ENCODE results near the gene MTG1.
A peak's percentile ranks its signal among the peaks of the same experiment; 100 is the strongest.
"Not testable (repeated sequence)": the region's sequence is repeated elsewhere in the genome, so short reads cannot be mapped to it uniquely, and the experiment has no call there.

MTG1 gene

DNA sequence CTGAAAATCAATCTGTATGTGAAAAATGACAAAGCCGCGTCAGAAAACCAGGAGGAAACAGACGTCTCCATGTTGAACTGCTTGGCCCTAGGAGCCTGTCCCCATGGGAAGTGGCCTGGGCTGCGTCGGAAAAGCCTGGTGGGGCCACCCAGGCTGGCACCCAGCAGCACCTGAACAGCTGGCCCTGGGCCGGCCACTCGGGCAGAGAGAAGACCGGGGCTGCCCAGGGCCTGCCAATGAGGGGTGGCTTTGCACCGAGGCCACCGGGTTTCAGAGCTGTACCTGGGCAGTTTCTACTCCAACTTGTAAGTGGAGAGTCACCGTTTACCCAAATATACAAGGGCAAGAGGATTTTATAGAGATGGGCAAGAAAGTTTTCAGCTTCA is 35.0 kb upstream of the MTG1 start:
- DNase-seq (ENCODE audit: low read depth): no peak

DNA sequence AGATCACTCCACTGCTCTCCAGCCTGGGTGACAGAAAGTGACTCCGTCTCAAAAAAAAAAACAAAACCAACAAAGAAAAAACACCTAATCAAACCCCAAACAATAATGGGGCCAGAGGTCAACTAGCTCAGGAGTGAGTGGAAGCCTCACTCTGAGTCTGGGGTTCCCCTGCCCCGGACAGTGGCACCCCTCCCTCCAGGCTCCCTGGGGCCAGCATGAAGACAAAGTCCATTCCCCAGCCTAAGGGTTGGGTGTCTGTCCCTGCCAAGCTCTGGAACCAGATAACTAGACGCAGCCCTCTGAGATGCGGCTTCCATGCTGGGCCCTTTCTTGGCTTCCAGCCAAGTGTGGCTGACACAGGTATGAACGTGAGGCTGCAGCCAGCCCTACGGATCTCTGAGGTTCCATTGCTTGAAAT is 34.4 kb upstream of the MTG1 start:
- no peak for DNase-seq (ENCODE audit: low read depth)

DNA sequence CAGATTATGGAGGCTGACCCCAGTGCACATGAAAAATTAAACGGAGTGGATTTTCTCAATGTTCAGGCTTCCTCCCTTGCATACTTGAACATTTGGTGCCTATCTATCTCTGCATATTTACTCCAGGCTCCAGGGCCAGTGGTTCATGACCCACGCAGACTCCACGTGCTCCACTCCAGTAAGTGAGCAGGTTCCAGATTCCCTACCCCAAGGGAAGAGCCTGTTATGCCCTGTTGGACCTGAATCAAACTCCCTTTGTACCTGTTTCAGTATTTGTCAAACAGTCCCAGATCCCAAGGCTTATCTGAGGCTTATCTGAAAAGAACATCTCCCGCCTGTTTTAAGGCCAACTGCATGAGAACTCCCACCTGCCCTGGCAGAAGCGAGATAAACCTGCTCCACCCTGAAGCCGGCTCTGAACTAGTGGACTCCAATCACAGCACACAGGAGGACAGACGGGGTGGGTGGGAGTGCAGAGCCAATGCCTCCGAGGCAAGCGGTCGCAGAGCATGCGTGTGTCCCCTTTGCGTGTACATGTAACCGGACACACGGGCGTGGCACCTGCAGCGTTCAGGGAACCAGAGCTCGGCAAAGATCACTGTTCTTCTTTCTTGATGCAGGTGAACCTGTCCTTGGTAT is 33.9 kb upstream of the MTG1 start:
- DNase-seq (ENCODE audit: low read depth): no peak

DNA sequence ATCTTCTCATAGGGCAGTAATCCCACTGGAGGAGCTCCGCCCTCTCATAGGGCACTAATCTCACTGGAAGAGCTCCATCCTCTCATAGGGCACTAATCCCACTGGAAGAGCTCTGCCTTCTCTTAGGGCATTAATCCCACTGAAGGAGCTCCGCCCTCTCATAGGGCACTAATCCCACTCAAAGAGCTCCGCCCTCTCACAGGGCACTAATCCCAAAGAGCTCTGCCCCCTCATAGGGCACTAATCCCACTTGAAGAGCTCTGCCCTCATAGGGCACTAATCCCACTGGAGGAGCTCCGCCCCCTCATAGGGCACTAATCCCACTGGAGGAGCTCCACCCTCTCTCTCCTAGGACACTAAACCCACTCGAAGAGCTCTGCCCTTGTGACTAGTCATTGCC is 32.7 kb upstream of the MTG1 start:
- no peak for DNase-seq (ENCODE audit: low read depth)

DNA sequence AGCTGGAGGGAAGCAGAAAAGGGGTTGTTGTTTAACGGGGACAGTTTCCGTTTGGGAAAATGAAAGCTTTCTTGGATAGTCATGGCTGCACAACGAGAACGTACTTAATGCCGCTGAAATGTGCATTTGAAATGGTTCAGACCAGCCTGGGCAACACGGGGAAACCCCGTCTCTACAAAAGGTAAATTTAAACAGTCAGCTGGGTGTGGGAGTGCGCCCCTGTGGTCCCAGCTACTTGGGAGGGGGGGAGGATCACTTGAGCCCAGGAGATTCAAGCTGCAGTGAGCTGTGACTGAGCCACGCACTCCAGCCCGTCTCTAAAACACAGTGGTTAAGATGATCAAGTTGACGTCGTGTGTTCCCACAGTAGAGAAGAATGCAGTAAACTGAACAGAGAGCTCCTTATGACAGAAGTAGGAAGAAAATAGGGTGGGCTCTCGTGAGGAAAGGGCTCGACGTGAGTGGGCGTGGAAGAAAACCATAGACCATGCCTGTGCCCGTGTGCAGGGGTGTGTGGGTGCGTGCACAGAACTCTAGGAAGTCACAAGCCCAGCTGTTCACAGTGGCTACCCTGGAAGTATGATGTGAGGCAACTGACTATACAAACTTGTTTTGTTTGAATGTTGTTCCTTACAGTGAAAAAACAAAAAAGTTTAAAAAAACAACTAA is 32.0 kb upstream of the MTG1 start:
- DNase-seq (ENCODE audit: low read depth): no peak

DNA sequence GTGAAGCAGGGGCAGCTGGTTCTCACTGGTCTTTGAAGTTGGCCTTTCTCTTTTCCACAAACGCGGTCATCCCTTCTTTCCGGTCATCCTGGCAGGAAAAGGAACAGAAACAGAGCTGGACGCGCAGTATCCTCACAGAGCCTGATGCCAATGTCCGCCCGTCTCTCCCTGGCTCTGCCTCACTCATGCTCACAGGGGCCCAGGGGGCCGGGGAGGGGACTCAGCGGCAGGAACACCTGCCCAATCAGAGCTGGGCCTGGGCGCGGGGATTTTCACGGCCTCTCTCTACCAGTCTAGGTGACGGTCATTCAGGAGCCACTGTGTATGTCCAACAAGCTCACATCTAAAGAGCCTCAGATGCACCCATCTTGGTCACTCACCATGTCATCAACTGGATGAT is 31.1 kb upstream of the MTG1 start:
- no peak for DNase-seq (ENCODE audit: low read depth)

DNA sequence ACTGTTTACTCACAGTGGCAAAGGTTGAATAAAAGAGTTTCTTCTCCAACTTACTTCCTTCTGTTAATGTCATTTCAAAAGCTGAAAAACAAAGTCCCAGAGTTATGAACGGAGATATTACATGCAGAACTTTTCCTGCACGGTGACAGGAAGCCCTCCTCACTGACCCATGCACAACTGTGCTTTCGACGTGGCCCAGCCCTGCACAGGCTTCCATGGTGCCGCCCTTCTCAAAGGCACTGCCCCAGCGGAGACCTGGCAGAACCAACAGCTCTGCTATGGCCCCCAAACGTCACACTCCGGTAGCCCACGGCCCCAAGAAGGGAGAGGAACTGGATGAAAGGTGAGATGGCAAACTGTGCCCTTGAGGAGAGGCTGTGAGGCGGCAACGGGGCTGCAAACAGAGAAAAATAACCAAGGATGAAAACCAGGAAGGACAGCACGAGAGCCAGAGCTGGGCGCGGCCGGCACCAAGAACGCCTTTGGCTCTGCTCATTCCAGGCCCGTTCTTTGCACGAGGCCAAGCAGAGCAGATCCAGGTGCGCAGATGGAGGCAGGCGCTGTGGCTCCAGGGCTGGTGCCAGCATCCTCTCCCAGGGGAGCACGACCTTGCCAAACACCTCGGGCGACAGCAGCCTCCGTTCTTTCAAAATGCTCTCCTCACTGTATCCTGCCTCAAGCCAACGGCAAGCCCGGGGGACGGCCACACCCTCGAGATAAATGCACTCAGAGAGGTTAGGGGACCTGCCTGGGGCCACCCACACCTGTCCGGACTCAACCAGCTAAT is 29.1 kb upstream of the MTG1 start:
- no peak for DNase-seq (ENCODE audit: low read depth)

DNA sequence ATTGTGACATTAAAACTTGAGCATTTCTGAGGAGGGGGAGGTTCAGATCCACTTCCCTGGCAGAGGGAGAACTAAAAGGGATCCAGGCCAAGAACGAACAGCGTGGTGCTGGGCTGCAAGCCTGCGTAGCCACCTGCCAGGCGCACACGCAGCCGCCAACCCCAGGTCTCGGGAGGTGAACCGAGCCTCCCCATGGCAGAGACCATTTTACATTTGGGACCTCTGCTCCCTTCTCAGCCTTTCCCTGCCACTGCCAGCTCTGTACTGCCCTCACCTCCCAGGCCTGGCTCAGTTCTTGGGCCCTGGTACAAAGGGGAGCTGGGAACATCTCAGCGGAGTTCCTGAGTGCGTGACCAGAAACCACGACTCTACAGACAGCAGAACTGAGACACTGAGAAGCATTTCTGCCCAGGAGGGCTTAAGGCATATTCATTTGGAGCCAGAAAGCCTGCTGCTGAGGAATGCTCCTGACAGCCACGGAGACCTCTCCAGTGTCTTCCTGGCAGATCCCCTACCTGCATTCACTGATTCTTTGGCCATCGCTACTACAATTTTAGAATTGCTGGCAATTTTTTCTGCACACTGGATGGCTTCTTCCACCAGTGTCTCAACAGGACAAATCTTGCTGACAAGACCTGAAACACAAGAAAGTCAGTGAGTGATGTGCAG is 28.4 kb upstream of the MTG1 start:
- no peak for DNase-seq (ENCODE audit: low read depth)

DNA sequence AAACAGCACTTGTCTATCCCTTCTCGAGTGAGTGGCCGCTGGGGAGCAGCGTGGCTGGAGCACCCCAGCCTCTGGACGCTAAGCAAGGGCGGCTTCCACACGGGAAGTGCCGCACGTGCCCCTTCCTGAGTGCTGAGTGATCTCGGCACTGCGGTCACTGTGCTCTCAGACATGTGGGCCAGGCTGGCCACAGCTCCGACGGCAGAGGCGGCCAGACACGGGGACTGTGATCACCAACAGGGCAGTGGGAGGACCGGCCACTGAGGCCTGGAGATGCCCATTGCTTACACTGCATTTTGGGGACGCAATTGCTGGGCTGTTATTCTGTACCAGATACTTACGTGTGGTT is 27.9 kb upstream of the MTG1 start:
- no peak for DNase-seq (ENCODE audit: low read depth)

DNA sequence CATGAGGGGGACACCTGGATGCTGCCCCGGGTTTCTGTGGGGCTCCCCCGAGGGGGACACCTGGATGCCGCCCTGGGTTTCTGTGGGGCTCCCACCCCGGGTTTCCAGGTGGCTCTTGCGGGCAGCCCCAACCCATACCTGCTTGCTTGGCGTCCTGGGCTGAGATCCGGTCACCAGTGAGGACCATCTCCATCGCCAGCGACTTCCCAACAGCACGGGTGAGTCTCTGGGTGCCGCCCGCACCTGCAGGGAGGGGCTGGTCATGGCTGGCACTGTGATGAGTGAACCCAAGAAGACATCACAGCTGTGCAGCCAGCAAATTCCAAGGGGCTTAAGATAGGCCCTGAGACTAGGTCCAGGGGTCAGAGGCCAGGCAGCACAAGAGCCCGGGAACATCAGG is 27.2 kb upstream of the MTG1 start:
- no peak for DNase-seq (ENCODE audit: low read depth)

DNA sequence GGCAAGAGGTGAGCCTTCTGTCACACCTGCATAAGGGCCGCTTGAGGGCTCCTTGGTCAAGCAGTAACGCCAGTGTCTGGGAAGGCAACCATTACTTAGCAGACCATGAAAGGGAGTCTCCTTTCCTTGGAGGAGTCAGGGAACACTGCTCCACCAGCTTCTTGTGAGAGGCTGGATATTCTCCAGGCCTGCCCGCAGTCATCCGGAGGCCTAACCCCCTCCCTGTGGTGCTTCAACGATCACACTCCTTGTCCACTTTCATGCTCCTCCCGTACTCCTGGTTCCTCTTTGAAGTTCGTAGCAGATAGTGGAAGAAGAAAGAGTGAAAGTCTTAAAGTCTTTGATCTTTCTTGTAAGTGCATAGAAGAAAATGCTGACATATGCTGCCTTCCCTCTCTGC is 26.5 kb upstream of the MTG1 start:
- not testable (repeated sequence) for DNase-seq (ENCODE audit: low read depth)

DNA sequence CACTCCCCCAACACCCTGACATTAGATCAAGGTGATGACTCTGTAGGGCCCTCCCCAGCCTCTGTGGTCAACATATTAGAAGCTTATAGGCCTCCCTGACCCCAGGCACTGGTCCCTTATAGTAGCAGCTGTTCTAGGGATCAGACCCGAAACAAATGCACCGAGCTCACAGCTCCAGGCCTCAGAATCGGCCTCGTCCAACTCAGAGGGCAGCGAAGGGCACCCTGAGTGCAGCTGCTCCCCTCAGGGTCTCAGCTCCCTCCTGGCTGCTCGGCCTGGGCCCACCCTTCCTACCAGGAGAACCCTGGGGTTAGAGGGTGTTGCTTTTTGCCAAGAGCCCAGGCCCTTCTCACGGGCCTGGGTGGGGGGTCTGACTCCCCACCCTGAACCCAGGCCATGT is 25.8 kb upstream of the MTG1 start:
- DNase-seq (ENCODE audit: low read depth): no peak

DNA sequence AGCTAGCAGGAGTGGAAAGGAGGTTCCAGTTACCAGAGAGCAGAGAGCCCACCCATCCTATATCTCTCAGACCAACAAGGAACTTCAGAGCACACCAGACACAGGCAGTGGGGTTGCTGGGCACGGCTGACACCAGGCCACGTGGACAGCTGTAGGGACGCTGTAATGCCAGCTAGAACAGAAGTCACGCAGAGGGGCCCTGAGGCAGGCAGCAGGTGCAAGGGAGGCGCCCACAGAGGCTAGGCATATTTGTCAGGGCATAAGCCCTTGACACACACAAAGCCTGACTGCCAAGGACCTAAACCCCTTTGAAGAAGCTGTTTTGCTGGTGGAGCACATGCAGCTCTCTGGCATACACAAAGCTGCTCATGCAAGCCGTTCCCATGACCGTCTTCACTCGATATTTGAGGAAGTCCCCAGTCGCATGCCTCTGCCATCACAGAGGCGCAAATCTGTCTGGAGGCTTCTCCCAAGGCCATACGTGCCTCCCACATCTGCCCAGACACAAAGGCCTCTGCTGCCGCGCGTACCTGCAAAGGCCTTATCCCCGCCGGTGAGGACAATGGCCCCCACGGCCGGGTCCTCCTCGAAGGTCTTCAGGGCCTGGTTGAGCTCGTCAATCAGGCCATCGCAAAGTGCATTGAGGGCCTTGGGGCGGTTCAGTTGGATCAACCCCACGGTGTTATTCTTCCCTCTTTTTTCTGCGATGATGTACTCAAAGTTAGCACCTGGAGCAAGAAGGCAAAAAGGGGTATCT is 23.7 kb upstream of the MTG1 start:
- no peak for DNase-seq (ENCODE audit: low read depth)

DNA sequence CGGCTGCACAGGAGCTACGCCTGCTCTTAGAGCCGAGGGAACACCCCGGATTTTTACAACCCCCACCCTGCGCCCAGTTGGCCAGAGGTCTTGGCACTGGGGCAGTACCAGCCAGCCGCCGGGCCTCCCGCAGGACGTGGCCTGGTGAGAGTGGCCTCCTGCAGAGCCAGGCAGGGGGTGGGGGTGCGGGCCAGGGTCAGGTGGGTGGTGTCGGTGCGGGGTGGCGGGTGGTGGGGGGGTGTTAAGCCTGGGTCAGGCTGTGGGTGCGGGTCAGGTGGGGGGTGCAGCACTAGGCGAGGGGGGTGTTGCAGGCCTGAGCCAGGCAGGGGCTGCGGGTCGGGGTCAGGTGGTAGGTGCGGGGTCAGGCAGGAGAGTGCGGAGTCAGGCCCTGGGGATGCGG is 21.4 kb upstream of the MTG1 start:
- DNase-seq (ENCODE audit: low read depth): no peak

DNA sequence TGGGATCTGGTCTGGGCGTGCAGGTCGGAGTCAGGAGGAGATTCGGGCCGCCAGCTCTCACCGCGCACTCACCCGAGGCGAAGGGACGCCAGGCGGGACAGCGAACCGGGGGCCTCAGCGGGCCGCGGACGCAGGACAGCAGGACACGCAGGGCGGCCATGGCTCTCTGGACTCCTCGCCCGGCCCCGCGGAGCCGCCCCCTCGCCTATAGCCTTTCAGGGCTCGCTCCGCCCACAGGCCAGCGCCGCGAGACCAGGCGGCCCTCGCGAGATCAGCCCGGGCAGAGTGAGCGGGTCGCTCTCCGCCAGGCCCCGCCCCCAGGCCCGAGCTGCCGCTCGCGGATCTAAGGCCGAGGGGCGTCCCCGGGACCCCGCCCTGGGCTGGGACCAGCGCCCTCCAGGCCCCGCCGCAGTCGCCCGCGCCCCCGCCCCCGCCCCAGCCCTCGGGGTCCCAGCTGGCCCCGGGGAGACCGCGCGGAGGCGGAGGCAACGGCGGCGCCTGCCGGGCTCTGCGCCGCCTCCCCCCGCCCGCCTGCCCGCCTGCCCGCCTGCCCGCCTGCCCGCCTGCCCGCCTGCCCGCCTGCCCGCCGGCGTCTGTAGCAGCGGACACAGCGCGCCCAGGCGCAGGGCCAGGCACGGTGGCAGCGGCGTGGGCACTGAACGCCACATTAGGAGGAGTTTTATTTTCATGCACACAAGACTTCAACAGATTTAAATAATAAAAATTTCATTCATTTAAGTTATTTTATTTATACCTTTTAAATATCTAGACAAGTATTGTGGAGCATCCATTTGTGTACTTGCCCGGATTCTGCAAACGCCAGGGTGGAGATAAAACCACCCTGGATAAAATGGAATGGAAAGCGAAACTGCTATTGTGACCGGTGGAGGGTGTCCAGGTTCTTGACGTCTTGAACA is 20.5 kb upstream of the MTG1 start, which contains the start of gene ECHS1:
TSS of gene ECHS1 (minus strand) at position 181 of the 917 bp plus-strand sequence. CDS start at position 160, 21 bp downstream.
- peak; percentile 87 for DNase-seq (ENCODE audit: low read depth)

DNA sequence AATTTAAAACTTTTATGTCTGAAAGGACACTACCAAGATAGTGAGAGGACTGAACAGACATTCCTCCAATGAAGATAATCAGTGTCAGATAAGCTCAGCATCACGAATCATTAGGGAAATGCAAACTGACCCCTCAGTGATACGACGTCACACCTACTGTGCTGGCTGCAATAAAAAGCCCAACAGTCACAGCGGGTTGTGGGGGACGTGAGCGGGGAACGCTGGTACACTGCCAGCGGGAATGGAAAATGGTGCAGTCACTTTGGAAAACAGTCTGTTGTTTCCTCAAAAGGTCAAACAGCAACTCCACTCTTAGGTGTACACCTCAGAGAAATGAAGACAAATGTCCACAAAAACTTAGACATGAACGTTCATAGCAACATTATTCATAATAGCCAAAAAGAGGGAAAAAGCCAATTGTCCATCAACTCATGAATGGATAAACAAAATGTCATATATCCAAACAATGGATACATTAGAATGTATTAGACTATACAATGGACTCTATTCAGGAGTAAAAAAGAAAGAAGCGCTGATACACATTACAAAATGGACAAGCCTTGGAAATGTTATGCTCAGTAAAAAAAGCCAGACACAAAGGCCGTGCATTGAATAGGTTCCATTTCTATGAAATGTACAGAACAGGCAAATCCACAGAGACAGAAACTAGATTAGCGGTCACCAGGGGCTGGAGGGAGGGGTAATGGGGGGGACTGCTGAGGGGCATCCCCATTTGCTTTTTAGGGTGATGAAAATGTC is 18.4 kb upstream of the MTG1 start:
- no peak for DNase-seq (ENCODE audit: low read depth)

DNA sequence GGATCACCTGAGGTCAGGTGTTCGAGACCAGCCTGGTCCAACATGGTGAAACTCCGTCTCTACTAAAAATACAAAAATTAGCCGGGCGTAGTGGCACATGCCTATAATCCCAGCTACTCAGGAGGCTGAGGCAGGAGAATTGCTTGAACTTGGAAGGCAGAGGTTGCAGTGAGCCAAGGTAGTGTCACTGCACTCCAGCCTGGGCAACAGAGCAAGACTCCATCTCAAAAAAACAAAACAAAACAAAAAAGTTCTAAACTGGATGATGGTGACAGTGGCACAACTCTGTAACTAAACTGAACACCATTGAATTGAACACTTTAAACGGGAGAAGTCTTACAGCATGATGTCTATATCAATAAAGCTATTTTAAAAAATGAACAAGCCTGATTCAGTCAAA is 17.8 kb upstream of the MTG1 start:
- DNase-seq (ENCODE audit: low read depth): not testable (repeated sequence)

DNA sequence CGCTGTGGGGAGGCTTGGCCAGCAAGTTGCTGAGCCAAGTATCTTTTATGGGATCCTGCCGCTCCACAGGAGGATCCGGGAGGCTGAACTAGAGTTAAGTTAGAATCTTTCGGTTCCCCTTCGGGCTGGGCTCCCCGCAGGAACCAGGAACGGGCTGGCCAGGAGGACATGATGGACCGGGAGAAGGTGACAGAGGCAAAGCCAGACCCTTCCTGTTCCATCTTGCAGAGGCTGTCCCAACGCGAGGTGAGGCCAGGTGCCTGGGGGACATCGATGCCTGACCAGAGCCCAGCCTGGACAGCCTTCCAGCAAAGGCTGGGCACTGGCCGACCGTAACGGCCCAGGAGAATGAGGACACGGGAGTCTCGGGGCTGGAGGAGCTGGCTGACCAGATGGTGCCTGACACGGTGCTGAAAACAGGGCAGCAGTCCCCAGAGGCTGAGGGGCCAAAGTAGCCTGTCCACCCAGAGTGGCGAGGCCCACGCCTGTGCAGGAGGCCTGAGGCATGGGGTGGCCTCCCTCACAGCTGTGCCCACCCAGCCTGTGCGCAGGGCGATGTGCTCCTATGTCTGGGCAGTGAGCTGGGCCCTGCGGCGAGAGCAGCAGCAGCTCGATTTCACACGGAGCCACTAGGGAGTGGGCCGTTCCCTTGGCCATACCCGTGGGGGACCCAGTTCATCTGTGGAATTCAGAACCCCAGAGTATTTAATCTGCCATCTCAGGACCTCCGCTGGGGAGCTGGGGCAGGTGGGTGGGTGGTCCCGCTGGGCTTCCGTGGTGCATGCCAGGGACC is 16.7 kb upstream of the MTG1 start:
- DNase-seq (ENCODE audit: low read depth): no peak

DNA sequence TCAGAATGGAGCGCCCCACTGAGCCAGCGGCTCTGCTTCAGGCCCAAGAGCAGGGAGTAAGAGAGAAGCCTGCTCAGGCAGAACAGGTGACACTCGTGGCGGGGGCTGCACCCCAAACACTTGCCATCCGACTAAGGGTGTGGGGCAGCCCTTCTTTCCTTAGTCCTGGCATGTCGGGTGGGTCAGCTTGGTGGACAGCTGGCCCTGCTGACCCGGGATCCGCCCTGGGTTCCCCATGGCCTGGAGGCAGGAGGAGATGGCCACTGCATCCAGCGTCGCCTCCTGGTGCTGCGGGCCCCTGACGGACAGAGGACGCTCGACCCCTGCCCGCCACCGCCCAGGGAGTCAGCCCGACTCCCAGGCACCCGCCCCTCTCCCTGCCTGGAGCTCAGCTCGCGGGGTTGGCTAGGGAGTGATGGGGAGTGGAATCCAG is 16.1 kb upstream of the MTG1 start:
- DNase-seq (ENCODE audit: low read depth): no peak

Data from iris pigment epithelial cell (primary cell).